ENCODE data around the gene MCCC2. TPM values are rescaled to one million over a fixed set of nuclear protein-coding genes. Genes with fewer than 3 reads are reported as not detected.

The MCCC2 gene
- total and polyA plus RNA-seq, 2 of the 13 experiments (the other 11 are each of a cell fraction or from before 2014, with no cell fraction given) = 44.8 to 83.6 TPM

- peak; percentile 89 for TF ChIP-seq CHD2 (IDR thresholded peaks at IDR 0.05; ENCODE audit: low read depth, low read length)
- TF ChIP-seq ZNF570 (CRISPR knock-in tag; IDR thresholded peaks at IDR 0.05; ENCODE audit: borderline replicate concordance) = peak; percentile 67; the same call in 1 of the 2 replicates
- TF ChIP-seq ZC3H4 (CRISPR knock-in tag; IDR thresholded peaks at IDR 0.05; ENCODE audit: borderline replicate concordance) = no peak
- no peak for TF ChIP-seq TBL1XR1 (IDR thresholded peaks at IDR 0.05; ENCODE audit: borderline replicate concordance, low read length, partially characterized antibody)
- peak; percentile 81; the same call in 1 of the 2 replicates for TF ChIP-seq ZNF580 (CRISPR knock-in tag; IDR thresholded peaks at IDR 0.05; ENCODE audit: borderline replicate concordance, low read depth)
- TF ChIP-seq MEIS2 (CRISPR knock-in tag; IDR thresholded peaks at IDR 0.05) = 0 out of 2 replicates have a peak, but pooled peaks have one; percentile 24
- TF ChIP-seq ZMYM4 (CRISPR knock-in tag; IDR thresholded peaks at IDR 0.05) = peak; percentile 97
- no peak for TF ChIP-seq MBNL3 (CRISPR knock-in tag; conservative IDR thresholded peaks at IDR 0.05)
- no peak for TF ChIP-seq ZNF546 (CRISPR knock-in tag; conservative IDR thresholded peaks at IDR 0.05)
- no peak for TF ChIP-seq NFE2 (CRISPR knock-in tag; IDR thresholded peaks at IDR 0.05)
- peak; percentile 95 for TF ChIP-seq UBTF (CRISPR knock-in tag; IDR thresholded peaks at IDR 0.05)
- TF ChIP-seq RBM22 (optimal IDR thresholded peaks at IDR 0.05; ENCODE audit: low read length) = no peak
- peak; percentile 96 for TF ChIP-seq POLR2G (IDR thresholded peaks at IDR 0.05; ENCODE audit: low read depth, low read length)
- no peak for TF ChIP-seq ZNF512B (CRISPR knock-in tag; IDR thresholded peaks at IDR 0.05; ENCODE audit: borderline replicate concordance)
- no peak for TF ChIP-seq ATAD3A (CRISPR knock-in tag; IDR thresholded peaks at IDR 0.05)
- TF ChIP-seq FOXO1 (CRISPR knock-in tag; IDR thresholded peaks at IDR 0.05) = no peak
- peak; percentile 91 for TF ChIP-seq ZSCAN21 (CRISPR knock-in tag; IDR thresholded peaks at IDR 0.05; ENCODE audit: borderline replicate concordance)
- TF ChIP-seq ONECUT2 (CRISPR knock-in tag; IDR thresholded peaks at IDR 0.05) = no peak
- no peak for TF ChIP-seq ZNF629 (CRISPR knock-in tag; conservative IDR thresholded peaks at IDR 0.05)
- TF ChIP-seq TERF1 (CRISPR knock-in tag; IDR thresholded peaks at IDR 0.05) = peak; percentile 66; the same call in 1 of the 2 replicates
- TF ChIP-seq ATF4 (CRISPR knock-in tag; IDR thresholded peaks at IDR 0.05) = 0 out of 4 replicates have a peak, but pooled peaks of 1 of the 2 experiments have one; percentile 20
Observed at GRCh38 chr5:71586941-71587765, at the start of gene MCCC2 (continued).

All from HepG2 (cell line).